HUES6 (cell line): ENCODE results near the gene ABO.
"Not testable (repeated sequence)": the region's sequence is repeated elsewhere in the genome, so short reads cannot be mapped to it uniquely, and the experiment has no call there.

Experiments used
- H3K27ac ChIP-seq: 2 replicates; pipeline ENCODE4 v1.7.0; 2013; ENCODE audit warnings: low read depth, mild to moderate bottlenecking, low read length, inconsistent platforms
- H3K27me3 ChIP-seq: 2 replicates; pipeline ENCODE4 v1.6.1; 2013; ENCODE audit warnings: low read length; ENCODE audit not compliant: control insufficient read depth, insufficient read depth
- H3K36me3 ChIP-seq: 2 replicates; pipeline ENCODE4 v1.6.1; 2013; ENCODE audit warnings: low read length; ENCODE audit not compliant: control insufficient read depth, insufficient read depth
- H3K4me1 ChIP-seq: 2 replicates; pipeline ENCODE4 v1.6.1; 2013; ENCODE audit warnings: low read length; ENCODE audit not compliant: control insufficient read depth, insufficient read depth
- H3K4me3 ChIP-seq: 2 replicates; pipeline ENCODE4 v1.5.1; 2013; ENCODE audit warnings: low read depth, low read length
- H3K9ac ChIP-seq: one replicate; pipeline ENCODE4 v1.6.1; 2013; ENCODE audit warnings: mild to moderate bottlenecking, low read length
- H3K9me3 ChIP-seq: 2 replicates; pipeline ENCODE4 v1.6.1; 2013; ENCODE audit warnings: low read depth, low read length; ENCODE audit not compliant: control insufficient read depth, insufficient read depth

The ABO gene

DNA sequence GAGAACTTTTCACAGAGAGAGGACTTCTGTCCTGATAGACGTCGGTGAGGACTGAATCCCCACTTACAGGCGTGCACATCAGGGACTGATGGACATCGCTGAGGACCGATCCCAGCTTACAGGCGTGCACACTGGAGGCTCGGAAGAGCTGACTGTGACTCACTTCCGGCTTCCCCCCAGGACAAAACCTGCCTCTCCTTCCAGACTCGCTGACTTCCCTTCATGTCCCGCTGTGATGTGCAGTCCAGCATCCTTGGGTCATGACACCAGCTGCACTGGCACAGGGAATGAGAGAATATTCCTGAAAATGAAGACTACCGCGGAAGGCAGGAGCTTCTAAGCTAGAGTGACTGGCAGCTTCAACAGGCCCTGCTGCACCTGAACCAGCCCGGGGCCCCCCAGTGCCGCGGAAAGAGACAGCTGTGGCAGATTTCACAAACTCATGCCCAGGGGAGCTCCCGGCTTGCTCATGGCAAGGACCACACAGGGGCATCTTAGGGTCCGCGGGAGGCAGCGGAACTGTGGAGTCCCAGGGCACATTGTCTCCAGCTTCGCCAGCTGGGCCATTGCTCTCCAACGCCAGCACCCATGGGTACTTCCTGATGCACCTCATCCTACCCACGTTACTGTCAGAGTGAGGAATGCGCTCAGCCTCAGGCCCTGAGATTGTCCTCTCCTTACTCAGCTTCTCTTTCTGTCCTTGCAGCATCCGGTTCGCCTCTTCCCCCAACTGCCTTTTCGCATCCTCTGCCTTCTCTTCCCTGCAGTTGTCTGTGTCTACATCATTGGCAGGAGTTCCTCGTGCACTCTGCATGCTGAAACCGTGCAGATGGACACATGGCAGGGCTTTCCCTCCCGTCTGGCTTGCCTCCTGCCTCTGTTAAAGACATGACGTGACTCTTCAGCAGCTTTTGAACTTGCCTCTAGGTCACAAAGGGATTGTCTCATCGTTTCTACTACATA lies 31.5 kb upstream of the ABO start:
- H3K9me3 ChIP-seq = peaks cover 7% of the 10 kb centered on the region
- no peaks in the 10 kb centered on the region for H3K36me3 ChIP-seq
- H3K27me3 ChIP-seq = no peaks in the 10 kb centered on the region; the same call in 1 of the 2 replicates
- H3K9ac ChIP-seq = no peak overlapping the region
- no peak overlapping the region for H3K4me3 ChIP-seq
- H3K27ac ChIP-seq = no peak overlapping the region
- H3K4me1 ChIP-seq = no peaks in the 10 kb centered on the region

DNA sequence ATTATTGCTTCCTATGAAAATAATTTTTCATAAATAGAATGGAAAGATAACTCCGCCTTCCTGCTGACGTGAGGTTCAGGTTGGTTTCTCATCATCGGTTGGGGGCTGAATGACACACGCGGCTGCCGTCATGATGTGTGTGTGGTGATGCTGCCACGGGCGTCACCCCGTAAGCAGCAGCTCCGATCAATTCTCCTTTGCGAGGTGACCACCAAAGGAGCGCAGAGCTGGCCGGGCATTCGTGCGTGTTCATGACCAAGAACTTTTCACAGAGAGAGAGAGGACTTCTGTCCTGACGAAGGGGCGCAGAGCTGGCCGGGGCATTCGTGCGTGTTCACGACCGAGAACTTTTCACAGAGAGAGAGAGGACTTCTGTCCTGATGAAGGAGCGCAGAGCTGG lies 30.7 kb upstream of the ABO start:
- H3K36me3 ChIP-seq = no peaks in the 10 kb centered on the region
- H3K27ac ChIP-seq = no peak overlapping the region
- H3K4me1 ChIP-seq = no peaks in the 10 kb centered on the region
- peaks cover 7% of the 10 kb centered on the region for H3K9me3 ChIP-seq
- no peak overlapping the region for H3K9ac ChIP-seq
- H3K27me3 ChIP-seq = no peaks in the 10 kb centered on the region; the same call in 1 of the 2 replicates
- H3K4me3 ChIP-seq = no peak overlapping the region

DNA sequence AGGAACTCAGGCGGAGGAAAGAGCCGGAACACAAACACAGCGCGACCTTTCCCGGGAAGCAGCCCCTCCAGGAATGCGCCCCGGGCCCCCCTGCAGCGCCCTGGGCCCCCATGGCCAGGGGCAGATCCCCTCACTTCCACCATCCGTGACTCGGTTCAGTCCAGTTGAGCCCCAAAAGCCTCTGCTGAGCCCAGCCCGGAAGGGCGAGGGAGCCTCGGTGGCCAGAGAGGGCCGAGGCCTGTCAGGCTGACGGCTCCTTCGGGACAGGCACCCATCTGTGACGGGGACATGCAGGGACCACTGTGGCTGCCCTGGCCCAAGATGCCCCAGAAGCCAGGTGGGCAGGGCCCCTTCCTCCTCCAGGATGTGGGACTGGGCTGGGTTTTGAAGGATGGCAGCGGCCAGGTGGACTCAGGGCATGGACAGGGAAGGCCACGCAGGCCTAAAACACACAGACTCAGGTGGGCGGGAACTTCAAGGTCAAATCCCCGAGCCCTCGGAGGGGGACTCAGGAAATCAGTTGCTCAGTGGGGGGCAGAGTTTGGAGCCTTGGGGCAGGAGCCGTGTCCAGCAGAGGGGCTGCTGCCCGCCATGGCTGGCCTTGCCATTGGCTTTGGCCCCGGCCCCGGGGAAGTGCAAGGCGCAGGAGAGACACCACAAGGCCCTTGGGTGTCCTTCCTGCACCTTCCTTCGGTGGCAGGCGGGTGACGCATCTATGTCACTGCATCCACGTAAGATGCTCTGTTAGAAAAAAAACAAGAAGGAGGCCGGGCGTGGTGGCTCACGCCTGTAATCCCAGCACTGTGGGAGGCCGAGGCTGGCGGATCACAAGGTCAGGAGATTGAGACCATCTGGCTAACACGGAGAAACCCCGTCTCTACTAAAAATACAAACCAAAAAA lies 29.7 kb upstream of the ABO start:
- H3K9me3 ChIP-seq = peaks cover 5% of the 10 kb centered on the region
- H3K4me1 ChIP-seq = no peaks in the 10 kb centered on the region
- no peaks in the 10 kb centered on the region for H3K36me3 ChIP-seq
- H3K27me3 ChIP-seq = no peaks in the 10 kb centered on the region; the same call in none of the 2 replicates
- no peak overlapping the region for H3K27ac ChIP-seq
- H3K9ac ChIP-seq = no peak overlapping the region
- no peak overlapping the region for H3K4me3 ChIP-seq

DNA sequence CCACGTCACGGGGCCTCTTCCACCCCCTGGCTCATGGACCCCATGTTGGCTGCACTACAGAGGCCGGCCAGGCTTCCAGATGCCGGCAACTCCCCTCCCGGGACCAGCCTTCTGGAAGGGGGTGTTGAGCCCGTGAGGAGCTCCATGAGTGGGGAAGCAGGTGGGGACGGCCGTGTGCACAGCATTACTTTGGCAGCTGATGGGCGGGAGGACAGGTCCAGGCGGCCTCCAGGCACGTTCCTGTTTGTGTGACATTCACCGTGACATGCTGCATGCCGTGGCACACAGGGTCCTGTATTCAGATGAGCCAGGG lies 29.1 kb upstream of the ABO start:
- no peaks in the 10 kb centered on the region for H3K4me1 ChIP-seq
- H3K4me3 ChIP-seq = no peak overlapping the region
- H3K9me3 ChIP-seq = no peaks in the 10 kb centered on the region; the same call in 1 of the 2 replicates
- no peak overlapping the region for H3K27ac ChIP-seq
- no peaks in the 10 kb centered on the region for H3K36me3 ChIP-seq
- no peak overlapping the region for H3K9ac ChIP-seq
- H3K27me3 ChIP-seq = no peaks in the 10 kb centered on the region; the same call in none of the 2 replicates

DNA sequence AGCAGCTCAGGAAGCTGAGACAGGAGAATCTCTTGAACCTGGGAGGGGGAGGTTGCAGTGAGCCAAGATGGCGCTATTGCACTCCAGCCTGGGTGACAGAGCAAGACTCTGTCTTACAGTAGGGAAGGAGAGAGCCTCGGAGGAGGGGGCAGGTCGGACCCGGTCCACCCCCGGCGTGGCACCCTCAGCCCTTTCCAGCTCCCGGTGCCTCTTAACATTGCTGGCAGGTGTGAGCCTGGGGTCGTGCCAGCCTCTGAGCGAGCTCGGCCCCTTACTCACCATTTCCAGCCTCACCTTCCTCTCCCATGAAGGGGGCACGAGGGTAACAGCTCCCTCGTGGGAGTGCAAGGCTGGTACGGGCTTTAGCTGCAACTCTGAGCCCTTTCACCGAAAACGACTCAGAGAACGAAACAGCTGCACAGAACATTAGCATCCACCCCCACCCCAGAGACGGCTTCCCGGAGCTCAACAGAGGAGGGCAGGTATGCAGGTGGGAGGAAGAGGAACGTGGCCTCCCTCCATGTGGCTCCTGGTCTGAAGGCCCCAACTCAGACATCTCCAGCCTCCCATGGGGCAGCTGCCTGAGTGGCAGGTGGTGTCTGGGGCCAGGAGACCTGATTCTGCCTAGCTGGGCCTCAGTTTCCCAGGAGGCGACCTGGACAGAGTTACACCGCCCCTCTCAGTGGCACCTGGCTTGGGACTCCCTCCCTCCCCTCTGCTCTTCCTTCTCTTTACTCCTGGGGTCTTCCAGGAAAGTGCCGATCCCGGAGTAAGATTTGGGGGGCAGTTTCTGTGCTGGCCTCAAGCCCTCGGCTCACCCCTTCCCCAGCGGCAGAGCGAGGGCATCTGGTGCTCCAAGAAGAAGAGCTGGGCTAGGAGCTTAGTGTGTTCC lies 28.5 kb upstream of the ABO start:
- Histone ChIP-seq H3K9me3 (no peaks in the 10 kb centered on the region; the same call in 1 of the 2 replicates), H3K27me3 (no peaks in the 10 kb centered on the region; the same call in none of the 2 replicates), H3K36me3 (no peaks in the 10 kb centered on the region), H3K27ac (no peak overlapping the region), H3K4me1 (no peaks in the 10 kb centered on the region), H3K4me3 (no peak overlapping the region), H3K9ac (no peak overlapping the region)

DNA sequence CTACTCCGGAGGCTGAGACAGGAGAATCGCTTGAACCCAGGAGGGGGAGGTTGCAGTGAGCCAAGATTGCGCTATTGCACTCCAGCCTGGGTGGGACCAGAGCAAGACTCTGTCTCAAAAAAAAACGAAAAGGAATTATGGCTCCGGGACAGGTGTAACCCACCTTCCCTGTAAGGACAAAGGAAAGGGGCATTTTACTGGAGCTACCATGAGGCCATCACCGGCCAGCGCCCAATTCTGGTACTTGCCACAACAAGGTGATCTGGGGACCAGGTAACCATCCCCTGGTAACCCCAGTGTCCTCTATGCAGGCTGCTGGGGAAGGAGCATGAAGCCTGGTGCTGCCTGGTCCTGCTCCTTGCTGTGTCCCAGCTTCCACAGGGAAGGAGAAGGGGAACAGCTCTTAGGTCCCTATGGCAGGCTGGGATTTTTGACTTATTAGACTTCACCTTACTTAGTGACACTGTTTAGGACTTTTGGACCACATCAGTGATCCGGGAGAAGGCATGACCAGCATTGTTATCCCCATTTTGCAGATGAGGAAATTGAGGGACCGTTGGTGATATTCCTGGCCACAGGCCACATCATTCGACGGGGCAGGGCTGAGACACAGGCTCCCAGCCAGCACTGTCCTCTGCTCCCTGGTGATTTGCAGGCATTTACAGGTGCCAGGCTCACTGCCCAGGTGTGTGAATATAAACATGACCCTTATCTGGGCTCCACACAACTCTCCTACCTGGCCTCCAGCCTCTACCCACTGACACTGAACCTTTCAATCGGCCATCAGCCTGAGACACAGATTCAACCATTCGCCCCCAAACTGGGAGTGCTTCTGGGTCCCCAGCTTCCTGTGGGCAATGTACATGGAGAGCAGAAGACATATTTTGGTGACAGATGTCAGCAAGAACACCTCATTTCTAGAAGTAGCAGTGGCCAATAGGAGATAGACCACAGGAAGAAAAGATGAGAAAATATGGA lies 26.5 kb upstream of the ABO start:
- Histone ChIP-seq H3K9ac (no peak overlapping the region), H3K27ac (no peak overlapping the region), H3K36me3 (no peaks in the 10 kb centered on the region), H3K27me3 (no peaks in the 10 kb centered on the region; the same call in none of the 2 replicates), H3K4me3 (no peak overlapping the region), H3K4me1 (no peaks in the 10 kb centered on the region), H3K9me3 (no peaks in the 10 kb centered on the region; the same call in 1 of the 2 replicates)

DNA sequence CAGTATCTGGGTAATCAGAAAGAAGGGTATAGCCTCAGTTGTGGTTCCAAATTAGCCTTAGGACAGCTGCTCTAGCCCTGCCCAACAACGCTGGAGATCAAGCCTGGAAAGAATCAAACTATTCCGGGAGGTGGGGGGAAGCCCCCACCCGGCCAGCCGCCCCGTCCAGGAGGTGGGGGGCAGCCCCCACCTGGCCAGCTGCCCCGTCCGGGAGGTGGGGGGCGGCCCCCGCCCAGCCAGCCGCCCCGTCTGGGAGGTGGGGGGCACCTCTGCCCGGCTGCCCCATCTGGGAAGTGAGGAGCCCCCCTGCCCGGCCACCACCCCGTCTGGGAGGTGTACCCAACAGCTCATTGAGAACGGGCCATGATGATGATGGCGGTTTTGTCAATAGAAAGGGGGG lies 25.0 kb upstream of the ABO start:
- H3K27me3 ChIP-seq, H3K9ac ChIP-seq, H3K27ac ChIP-seq, H3K4me3 ChIP-seq, H3K36me3 ChIP-seq, H3K4me1 ChIP-seq, H3K9me3 ChIP-seq: not testable (repeated sequence)

DNA sequence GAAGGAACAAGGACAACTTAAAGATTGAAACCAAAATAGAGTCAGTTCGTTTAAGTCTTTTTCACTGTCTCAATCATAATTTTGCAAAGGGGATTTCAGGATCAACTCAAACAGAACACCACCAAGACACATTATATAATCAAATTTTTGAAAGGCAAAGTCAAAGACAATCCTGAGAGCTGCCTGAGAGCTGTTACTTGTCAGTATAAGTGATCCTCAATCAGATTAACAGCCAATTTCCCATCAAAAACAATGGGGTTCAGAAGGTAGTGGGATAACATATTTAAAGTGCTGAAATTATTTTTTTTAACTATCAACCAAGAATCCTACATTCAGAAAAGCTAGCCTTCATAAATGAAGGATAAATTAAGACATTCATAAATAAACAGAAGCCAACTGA lies 19.3 kb upstream of the ABO start:
- Histone ChIP-seq H3K27me3 (no peaks in the 10 kb centered on the region), H3K9ac (no peak overlapping the region), H3K4me1 (no peaks in the 10 kb centered on the region), H3K4me3 (no peak overlapping the region), H3K27ac (no peak overlapping the region), H3K36me3 (no peaks in the 10 kb centered on the region), H3K9me3 (peaks cover 32% of the 10 kb centered on the region)

DNA sequence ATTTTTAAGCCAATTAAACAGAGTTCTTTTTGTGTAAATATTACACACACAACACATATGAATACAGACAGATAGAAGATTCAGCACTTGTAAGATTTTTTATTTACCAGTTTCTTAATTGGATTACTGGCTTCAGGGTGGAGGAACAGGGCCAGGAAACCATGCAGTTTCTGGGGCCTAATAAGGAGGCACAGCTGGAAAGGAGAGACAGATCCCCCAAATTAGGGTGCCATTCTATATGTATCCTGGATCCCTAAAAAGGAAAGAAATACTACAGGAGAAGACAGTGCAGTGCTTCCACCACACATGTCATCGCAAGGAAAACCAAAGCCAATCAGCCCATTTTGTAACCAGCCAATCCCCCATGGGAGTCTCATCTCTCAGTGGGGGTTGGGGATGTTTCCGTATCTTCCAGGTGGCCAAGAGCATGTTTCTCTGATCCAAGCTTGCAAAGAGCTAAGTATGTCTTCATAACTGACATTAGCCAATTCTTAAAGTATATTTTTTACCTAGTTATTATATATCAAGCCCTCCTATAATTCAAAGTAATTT lies 15.8 kb upstream of the ABO start:
- Histone ChIP-seq H3K9ac (no peak overlapping the region), H3K9me3 (peaks cover 49% of the 10 kb centered on the region), H3K4me1 (no peaks in the 10 kb centered on the region), H3K27ac (no peak overlapping the region), H3K4me3 (no peak overlapping the region), H3K27me3 (no peaks in the 10 kb centered on the region), H3K36me3 (no peaks in the 10 kb centered on the region)
